ENCODE measurements around the gene IQCH.

DNA sequence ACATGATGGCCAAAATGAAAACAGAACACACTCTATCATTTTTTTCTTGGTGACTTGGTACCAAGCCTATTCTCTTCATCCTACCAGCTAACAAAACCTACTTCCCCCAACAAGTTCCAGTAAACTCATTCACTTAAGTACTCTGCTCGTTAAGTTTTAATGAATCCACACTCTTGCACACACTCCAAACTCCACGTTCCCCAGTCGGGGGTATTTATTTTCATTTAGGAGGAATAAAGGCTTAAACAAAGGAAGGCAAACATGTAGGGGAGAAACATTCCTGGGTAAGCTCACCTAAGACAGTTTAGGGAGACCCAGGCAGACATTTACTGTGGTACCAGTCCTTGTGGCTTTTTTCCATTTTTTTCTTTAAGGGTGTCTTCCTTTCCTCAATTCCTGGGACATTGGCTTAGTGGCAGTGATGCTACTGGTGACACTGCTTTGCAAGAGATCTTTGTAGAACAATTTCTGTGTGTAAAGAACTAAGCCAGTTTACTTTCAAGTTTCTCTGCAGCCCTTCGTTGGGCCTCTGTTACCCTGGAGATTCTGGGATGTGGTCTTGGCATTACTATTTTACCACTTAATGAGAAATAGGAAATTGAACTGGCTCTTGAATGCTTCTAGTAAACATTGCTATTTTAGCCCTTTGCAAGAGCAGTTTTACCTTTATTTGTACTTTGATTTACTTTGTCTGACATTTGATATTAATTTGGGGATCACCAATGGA lies 149.0 kb downstream of the IQCH start:
- no peak for TF ChIP-seq EZH2 (IDR thresholded peaks at IDR 0.05; ENCODE audit: low read length, missing control alignments)
- TF ChIP-seq, protein P1, sequence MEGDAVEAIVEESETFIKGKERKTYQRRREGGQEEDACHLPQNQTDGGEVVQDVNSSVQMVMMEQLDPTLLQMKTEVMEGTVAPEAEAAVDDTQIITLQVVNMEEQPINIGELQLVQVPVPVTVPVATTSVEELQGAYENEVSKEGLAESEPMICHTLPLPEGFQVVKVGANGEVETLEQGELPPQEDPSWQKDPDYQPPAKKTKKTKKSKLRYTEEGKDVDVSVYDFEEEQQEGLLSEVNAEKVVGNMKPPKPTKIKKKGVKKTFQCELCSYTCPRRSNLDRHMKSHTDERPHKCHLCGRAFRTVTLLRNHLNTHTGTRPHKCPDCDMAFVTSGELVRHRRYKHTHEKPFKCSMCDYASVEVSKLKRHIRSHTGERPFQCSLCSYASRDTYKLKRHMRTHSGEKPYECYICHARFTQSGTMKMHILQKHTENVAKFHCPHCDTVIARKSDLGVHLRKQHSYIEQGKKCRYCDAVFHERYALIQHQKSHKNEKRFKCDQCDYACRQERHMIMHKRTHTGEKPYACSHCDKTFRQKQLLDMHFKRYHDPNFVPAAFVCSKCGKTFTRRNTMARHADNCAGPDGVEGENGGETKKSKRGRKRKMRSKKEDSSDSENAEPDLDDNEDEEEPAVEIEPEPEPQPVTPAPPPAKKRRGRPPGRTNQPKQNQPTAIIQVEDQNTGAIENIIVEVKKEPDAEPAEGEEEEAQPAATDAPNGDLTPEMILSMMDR (conservative IDR thresholded peaks at IDR 0.05 in 1 of 2, IDR thresholded peaks at IDR 0.05 in 1 of 2; ENCODE audit: low read depth in 1 of 2, low read length in 2 of 2): no peak
